ENCODE data around the gene TMEM184C. TPM values are rescaled to one million over a fixed set of nuclear protein-coding genes. Genes with fewer than 3 reads are reported as not detected.

Gene TMEM184C
- total and polyA plus RNA-seq, 2 of the 8 experiments (the other 6 are each of a cell fraction or from before 2014, with no cell fraction given), result 11.1 to 42.4 TPM

DNA sequence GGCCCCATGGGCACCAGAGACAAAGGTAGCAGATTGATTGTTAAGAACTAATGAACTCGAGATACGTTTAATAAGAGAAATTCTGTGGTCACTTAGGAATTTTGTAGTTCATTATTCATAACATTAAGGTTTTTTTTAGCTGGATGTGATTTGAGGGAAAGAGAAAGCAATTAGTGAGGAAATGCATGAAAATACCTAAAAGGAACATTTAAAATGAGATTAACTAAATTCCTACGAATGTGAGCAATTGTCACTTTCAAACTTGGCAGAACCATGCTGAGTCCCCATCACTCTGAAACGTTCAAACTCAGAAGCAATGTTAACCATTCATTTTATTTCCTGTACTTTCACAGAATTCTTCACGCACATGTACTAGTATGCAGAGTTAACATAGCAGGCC, 60.9 kb downstream of the TMEM184C start (continued):
- TF ChIP-seq MAFK (IDR thresholded peaks at IDR 0.05; ENCODE audit: low read depth, low read length) (no peak), POLR2AphosphoS5 (IDR thresholded peaks at IDR 0.05; ENCODE audit: low read depth, low read length) (no peak), RAD21 (IDR thresholded peaks at IDR 0.05 in 1 of 2, conservative IDR thresholded peaks at IDR 0.05 in 1 of 2; ENCODE audit: low read depth in 2 of 2, low read length in 2 of 2) (no peak), TAF7 (optimal IDR thresholded peaks at IDR 0.05; ENCODE audit: borderline replicate concordance, low read depth, low read length) (no peak), KDM1A (IDR thresholded peaks at IDR 0.05; ENCODE audit: borderline replicate concordance, low read length) (no peak), SUZ12 (IDR thresholded peaks at IDR 0.05; ENCODE audit: low read length) (no peak)
- TF ChIP-seq, protein P1, sequence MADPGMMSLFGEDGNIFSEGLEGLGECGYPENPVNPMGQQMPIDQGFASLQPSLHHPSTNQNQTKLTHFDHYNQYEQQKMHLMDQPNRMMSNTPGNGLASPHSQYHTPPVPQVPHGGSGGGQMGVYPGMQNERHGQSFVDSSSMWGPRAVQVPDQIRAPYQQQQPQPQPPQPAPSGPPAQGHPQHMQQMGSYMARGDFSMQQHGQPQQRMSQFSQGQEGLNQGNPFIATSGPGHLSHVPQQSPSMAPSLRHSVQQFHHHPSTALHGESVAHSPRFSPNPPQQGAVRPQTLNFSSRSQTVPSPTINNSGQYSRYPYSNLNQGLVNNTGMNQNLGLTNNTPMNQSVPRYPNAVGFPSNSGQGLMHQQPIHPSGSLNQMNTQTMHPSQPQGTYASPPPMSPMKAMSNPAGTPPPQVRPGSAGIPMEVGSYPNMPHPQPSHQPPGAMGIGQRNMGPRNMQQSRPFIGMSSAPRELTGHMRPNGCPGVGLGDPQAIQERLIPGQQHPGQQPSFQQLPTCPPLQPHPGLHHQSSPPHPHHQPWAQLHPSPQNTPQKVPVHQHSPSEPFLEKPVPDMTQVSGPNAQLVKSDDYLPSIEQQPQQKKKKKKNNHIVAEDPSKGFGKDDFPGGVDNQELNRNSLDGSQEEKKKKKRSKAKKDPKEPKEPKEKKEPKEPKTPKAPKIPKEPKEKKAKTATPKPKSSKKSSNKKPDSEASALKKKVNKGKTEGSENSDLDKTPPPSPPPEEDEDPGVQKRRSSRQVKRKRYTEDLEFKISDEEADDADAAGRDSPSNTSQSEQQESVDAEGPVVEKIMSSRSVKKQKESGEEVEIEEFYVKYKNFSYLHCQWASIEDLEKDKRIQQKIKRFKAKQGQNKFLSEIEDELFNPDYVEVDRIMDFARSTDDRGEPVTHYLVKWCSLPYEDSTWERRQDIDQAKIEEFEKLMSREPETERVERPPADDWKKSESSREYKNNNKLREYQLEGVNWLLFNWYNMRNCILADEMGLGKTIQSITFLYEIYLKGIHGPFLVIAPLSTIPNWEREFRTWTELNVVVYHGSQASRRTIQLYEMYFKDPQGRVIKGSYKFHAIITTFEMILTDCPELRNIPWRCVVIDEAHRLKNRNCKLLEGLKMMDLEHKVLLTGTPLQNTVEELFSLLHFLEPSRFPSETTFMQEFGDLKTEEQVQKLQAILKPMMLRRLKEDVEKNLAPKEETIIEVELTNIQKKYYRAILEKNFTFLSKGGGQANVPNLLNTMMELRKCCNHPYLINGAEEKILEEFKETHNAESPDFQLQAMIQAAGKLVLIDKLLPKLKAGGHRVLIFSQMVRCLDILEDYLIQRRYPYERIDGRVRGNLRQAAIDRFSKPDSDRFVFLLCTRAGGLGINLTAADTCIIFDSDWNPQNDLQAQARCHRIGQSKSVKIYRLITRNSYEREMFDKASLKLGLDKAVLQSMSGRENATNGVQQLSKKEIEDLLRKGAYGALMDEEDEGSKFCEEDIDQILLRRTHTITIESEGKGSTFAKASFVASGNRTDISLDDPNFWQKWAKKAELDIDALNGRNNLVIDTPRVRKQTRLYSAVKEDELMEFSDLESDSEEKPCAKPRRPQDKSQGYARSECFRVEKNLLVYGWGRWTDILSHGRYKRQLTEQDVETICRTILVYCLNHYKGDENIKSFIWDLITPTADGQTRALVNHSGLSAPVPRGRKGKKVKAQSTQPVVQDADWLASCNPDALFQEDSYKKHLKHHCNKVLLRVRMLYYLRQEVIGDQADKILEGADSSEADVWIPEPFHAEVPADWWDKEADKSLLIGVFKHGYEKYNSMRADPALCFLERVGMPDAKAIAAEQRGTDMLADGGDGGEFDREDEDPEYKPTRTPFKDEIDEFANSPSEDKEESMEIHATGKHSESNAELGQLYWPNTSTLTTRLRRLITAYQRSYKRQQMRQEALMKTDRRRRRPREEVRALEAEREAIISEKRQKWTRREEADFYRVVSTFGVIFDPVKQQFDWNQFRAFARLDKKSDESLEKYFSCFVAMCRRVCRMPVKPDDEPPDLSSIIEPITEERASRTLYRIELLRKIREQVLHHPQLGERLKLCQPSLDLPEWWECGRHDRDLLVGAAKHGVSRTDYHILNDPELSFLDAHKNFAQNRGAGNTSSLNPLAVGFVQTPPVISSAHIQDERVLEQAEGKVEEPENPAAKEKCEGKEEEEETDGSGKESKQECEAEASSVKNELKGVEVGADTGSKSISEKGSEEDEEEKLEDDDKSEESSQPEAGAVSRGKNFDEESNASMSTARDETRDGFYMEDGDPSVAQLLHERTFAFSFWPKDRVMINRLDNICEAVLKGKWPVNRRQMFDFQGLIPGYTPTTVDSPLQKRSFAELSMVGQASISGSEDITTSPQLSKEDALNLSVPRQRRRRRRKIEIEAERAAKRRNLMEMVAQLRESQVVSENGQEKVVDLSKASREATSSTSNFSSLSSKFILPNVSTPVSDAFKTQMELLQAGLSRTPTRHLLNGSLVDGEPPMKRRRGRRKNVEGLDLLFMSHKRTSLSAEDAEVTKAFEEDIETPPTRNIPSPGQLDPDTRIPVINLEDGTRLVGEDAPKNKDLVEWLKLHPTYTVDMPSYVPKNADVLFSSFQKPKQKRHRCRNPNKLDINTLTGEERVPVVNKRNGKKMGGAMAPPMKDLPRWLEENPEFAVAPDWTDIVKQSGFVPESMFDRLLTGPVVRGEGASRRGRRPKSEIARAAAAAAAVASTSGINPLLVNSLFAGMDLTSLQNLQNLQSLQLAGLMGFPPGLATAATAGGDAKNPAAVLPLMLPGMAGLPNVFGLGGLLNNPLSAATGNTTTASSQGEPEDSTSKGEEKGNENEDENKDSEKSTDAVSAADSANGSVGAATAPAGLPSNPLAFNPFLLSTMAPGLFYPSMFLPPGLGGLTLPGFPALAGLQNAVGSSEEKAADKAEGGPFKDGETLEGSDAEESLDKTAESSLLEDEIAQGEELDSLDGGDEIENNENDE (IDR thresholded peaks at IDR 0.05; ENCODE audit: insufficient replicate concordance, low read length), result no peak

Data from H1 (cell line).